M059J (cell line): ENCODE data around the gene HSD17B14. TPM values are rescaled to one million over a fixed set of nuclear protein-coding genes. Genes with fewer than 3 reads are reported as not detected.

ENCODE experiments used
- DNase-seq: peaks from one replicate; pipeline ENCODE4 v3.0.0-alpha.2; 2012; ENCODE audit warnings: low read depth
- total RNA-seq: library from RNA; depleted of rRNA; stranded (reverse); fragments of >200 nt; shearing (Covaris generic); gene quantifications from 2 replicates; pipeline ENCODE4 v1.2.3, GENCODE V29; 2014

HSD17B14 gene
- total RNA-seq, 1 experiment from 2014 or later, result 20.9 TPM

DNA sequence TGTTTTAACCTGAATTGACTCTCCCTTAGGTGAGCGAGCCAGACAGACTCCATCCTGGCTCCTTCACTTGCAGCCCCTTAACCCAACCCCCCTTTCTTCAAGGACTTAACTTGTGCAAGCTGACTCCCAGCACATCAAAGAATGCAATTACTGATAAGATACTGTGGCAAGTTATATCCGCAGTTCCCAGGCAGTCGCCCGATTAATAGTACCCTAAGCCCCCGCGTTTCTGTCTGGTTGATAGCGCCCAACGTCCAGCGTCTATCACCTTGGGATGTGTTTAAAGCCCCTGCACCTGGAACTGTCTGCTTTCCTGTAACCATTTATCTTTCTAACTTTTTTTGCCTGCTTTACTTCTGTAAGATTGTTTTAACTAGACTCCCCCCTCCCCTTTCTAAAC is 6.2 kb downstream of the HSD17B14 start:
- DNase-seq, result no peak

DNA sequence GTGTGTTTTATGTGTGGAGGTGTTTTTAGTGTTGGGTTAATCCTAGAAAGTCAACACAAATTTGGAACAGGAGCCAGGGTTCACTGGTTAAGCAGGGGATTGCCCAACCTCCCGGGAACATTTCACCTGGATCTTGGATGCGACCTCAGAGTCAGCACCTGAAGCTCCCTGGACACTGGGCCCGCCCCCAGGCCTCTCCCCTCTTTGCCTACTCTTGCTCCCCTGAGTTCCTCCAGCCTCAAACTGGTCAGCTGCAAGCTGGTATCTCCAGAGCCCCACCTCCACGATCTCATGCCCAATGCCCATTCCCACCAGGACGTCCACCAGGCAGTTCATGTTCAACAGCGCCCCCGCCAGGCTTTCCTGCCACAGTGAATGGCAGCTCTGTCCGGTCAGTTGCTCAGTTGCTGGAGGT is 9.7 kb downstream of the HSD17B14 start:
- peak; percentile 15 for DNase-seq

- DNase-seq, result no peak
Observed at GRCh38 chr19:48822514-48822913, 13.8 kb downstream of the HSD17B14 start.

DNA sequence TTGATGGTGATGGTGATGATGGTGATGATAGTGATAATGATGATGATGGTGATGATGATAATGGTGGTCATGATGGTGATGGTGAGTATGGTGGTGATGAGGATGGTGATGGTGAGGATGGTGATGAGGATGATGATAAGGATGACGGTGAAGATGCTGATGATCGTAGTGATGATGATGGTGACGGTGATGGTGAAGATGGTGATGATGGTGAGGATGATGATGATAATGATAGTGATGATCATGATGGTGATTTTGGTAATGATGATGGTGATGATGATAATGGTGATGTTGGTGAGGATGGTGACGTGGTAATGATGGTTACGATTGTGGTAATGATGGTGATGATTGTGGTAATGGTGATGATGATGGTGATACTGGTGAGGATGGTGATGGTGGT is 14.7 kb downstream of the HSD17B14 start:
- DNase-seq, result no peak

DNA sequence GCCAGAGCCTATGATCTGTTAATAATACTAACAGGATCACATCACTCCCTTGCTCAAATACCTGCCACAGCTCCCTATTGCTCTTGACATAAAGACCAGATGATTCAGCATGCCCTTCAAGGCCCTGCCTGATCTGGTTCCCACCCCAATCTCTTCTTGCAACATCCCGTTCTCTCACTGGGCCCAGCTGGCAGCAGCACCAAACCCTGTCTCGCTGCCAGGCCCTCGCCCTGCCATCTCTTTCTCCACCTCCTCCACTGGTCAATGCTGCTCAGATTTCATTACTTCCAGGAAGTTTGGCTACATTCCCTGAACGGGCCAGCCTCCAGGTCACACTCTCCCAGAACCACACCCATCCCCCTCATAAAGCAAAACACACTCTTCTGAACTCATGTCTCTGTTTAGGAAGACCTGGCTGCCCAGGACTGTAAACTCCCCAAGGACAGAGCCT is 16.9 kb downstream of the HSD17B14 start:
- peak; percentile 95 for DNase-seq

DNA sequence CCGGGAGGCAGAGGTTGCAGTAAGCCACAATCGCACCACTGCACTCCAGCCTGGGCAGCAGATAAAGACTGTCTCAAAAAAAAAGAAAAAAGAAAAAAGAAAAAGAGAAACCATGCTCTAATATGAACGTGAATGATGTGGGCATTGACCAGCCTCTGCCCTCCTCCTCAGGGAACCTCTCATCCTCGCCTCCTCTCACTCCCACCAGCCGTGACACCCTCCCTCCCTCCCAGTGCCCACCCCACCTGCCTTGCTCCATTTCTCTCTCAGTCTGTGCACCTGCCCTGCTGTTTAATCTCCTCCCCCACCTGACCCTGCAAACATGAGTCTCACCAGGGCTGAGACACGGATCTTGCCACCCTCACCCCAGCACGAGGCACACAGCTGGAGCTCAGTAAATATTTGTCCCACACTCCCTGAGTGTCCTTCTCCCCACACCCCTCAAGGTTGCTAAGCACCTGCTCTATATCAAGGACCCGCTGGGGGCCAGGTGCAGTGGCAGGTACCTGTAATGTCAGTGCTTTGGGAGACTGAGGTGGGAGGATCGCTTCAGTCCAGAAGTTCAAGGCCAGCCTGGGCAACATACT is 18.0 kb downstream of the HSD17B14 start:
- DNase-seq, result no peak

GRCh38 chr19:48817585-48818124 is 18.6 kb downstream of the HSD17B14 start:
- DNase-seq, result no peak

DNA sequence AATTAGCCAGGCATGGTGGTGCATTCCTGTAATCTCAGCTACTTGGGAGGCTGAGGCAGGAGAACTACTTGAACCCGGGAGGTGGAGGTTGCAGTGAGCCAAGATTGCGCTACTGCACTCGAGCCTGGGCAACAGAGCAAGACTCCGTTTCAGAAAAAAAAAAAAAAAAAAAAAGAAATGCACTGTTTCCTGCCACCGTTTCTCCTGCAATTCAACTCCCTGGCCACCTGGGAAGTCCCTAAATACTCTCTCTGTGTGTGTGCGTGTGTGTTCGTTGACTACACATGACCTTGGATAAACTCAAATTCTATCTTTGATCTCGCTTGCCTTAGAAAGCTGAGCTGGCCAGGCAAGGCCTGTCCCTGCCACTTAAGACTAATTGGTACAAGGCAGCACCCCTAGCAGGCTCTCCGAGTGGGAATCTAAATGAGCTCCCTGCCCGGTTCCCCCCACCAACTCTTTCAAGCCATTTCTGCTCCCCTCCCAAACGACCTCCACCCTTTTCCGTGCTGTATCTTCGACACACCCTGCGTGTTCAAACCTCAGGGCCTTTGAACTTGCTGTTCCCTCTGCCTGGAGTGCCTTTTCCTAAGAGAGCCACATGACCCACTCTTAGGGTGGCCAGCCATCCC is 20.3 kb downstream of the HSD17B14 start:
- peak; percentile 69 for DNase-seq

DNA sequence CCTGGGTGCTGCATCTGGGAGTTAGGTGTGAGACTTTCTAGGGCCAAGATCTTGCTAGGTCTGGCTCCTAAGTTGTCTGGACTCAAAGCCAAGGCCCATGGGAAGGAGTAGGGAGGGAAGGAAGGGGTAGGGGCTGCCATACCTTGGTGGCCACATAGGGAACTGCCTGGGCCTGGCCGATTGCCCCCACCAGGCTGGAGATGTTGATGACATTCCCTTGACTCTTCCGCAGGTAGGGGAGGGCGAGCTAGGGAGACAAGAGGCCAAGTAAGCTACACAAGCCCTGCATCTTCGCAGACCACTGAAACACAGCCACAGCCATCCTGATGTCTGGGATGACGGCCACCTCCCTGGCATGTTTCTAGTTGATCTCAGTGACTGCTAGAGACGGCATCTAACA is 21.4 kb downstream of the HSD17B14 start:
- no peak for DNase-seq

DNA sequence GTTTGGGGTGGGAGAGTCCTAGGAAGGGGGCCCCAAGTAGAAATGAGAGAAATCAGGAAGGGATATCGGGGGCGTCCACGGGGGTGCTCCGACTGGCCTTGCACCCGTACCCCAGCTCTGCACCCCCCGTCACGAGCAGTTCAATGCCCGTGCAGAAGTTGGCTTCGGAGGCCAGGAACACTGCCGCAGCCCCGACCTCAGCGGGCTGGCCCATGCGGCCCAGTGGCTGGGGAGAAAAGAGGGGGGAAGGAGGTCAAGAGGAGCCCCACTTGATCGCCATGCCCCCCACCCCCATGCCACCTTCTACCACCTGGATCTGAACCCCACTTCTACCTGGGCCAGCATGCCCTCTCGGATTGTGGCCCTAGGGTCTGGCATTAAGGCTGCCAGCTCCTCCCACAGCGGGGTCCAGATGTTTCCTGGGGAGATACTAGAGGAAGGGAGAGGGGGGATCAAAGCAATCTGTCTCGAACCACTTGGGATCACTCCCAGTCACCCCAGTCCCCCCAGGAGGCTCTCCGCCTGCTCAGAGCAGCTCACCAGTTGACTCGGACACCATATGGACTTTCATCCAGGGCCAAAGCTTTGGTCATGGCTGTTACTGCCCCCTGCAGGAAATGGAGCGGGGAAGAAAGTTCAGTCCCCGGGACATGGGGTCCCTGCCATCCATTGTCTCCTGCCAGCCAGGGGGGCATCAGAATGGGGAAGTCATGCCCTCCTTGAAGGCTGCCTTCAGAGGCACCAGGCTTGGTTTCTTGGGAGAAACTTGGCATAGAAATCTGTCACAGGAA is 23.0 kb downstream of the HSD17B14 start:
- DNase-seq, result no peak

DNA sequence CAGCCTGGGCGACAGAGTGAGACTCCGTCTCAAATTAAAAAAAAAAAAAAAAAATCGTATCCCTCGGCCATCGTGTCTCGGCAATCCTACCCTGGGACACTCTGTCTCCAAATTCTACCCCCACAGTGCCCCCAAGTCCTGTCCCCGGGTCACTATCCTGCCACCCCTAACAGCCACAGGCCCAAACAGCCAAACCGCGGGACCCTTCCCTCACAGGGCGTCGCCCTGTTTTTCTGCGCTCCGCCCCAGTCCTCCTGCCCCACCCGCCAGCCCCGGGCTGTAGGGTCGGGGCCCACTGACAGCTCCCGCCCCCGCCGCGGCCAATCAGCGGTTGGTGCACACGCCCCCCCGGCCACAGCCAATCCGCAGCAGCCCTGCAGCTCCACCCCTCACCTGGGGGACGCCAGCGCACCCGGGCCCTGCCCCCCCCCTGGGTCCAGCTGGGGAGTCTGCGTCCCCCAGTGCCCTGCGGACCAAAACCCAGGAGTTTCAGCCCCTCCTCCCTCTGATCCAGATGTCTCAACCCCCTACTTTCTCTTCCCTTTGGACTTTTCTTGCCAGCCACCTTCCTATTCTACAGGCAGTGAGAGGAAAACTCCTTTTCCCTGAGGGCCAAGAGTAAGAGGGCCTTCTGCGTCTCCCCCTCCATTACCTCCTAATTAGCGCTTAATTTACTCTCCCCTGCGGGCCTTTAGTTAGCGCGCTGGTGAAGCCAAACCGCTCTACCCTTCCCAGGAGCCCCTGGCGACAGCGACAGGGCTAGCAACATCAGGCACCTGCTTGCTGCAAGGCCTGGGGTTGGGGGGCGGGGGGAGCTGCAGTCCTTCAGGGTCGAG is 24.0 kb downstream of the HSD17B14 start:
- DNase-seq, result peak; percentile 56

DNA sequence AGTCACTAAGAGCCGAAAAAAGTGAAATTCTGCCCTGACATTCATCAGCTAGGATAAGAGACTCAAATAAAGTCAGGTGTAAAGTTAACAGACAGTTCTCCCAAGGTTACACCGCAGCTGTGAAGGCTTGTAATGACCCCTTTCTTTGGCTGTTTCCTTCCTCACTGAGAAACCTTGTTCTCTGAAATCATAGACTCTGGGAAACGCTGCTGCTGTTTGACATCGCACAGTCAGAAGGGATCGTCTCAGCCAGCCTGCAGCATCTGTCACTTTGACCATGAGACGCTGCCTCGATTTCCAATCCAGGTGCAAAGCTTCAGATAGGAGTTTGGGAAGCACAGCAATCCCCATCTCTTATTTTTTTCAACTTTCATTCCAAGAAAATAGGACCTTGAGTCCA is 26.1 kb downstream of the HSD17B14 start:
- no peak for DNase-seq

DNA sequence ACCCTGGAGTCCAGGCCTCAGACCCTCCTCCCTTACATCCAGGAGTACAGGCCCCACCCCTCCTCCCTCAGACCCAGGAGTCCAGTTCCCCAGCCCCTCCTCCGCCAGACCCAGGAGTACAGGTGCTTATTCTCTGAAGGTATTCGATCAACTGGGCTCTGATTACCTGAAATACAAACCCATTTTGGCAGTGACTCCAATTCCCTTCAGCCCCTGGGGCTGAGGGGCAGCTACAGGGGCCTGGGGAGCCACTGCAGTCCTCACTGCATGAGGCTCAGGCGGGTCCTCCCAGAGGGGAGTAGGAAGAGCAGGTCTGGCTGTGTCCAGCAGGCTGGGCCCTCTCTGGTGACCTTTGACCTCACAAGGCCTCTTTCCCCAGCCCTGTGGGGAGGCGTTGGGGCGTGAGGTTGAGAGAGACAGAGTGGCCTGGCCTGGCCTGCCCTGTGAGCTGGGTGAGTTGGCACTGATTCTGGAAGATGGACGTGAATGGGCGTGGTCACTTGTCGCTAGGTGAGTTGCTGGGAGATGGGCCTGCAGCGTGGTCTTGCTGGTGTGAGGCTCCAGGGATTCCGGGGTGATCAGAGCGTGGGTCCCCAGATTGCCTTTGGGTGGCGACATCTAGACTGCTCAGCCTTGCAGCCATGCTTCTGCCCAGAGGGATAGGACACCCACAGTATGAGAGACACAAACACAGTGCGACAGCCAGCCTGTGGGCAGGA is 28.5 kb downstream of the HSD17B14 start:
- no peak for DNase-seq

DNA sequence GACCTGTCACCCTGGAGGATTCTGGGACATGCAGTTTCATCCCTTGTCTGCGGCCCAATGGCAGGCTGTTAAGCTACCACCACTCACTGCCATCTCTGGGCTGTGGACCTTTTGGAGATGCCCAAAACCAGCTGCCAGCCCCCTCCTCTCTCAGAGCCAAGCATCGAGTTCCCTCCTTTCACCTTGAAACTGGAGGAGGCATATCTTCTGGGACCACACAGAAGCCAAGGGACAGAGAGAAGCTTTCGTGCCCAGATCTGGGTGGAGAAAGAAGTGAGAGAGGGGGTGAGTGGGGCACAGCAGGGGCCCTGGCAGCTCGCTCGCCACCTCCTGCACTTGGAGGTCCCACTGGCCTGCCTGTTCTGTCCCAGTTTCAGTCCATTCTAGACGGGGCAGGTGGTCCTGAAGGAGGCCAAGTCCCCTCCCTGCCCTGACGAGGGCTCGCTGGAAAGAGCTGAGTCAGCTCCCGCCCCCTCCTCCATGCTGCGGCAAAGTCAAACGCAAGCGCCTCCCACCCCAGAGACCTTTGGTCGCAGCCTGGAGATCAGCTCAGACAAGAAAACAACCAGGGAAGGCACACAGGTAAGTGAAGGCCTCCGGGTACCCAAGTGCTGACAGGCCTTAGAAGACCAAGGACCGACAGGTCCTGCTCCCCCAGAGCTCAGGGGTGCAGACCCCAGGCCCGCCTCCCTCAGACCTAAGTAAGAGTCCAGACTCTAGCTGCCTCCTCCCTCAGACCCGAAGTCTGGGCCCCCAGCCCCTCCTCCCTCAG is 29.3 kb downstream of the HSD17B14 start:
- DNase-seq, result no peak

DNA sequence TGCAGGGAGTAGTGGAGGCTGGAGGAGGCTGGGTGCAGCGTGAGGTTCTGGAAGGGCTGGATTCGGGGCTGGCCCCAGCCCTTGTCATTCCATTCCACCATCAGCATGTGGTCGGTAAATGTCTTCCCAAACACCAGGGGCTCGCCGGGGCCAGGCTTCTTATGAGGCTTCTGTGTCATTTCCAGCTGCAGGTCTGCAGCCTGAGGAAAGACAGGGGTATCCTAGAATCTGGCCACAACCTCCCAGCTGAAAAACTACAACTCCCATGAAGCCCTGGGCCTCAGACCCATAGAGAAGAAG is 29.8 kb downstream of the HSD17B14 start:
- peak; percentile 64 for DNase-seq

DNA sequence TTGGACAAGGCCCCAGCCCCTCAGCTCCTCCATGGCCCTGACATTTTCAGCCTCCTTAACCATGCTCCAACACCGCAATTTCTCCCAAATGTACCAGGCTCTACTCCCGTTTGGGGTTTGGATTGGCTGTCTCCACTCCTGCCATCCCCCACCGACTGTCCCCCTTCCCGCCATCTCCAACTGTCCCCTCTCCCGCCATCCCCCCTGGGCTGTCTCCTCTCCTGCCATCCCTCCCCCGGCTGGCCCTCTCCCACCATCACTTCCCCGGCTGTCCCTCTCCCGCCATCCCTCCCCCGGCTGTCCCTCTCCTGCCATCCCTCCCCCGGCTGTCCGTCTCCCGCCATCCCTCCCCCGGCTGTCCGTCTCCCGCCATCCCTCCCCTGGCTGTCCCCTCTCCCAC is 30.8 kb downstream of the HSD17B14 start:
- no peak for DNase-seq

DNA sequence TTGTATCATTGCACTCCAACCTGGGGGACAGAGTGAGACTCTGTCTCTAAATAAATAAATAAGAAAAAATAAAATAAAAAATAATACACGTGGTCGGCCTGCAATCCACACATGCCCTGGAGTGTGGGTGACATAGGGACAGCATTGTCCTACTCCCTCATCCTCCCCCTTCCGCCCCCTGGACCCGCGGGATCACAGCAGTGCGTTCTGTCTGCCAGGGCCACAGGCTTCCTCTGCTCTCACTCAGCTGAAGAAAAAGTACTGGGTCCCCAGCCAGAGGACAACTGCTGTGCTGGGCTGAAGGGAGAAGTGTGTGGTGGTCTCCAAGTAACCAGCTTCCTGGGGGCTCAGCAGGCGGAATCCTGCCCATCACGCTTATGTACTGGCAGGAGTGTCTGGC is 31.8 kb downstream of the HSD17B14 start:
- DNase-seq, result no peak

DNA sequence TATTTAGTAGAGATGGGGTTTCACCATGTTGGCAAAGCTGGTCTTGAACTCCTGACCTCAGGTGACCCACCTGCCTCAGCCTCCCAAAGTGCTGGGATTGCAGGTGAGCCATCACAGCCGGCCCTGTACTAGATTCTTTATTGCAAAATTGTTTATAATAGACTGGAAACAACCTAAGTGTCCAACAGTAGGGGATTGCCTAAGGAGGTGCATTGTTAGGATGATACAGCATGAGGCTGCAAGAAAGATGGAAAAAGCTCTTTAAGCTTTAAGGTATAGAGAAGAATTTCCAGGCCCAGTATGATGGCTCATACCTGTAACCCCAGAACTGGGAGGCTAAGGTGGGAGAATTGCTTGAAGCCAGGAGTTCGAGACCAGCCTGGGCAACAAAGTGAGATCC is 33.7 kb downstream of the HSD17B14 start:
- DNase-seq, result no peak

DNA sequence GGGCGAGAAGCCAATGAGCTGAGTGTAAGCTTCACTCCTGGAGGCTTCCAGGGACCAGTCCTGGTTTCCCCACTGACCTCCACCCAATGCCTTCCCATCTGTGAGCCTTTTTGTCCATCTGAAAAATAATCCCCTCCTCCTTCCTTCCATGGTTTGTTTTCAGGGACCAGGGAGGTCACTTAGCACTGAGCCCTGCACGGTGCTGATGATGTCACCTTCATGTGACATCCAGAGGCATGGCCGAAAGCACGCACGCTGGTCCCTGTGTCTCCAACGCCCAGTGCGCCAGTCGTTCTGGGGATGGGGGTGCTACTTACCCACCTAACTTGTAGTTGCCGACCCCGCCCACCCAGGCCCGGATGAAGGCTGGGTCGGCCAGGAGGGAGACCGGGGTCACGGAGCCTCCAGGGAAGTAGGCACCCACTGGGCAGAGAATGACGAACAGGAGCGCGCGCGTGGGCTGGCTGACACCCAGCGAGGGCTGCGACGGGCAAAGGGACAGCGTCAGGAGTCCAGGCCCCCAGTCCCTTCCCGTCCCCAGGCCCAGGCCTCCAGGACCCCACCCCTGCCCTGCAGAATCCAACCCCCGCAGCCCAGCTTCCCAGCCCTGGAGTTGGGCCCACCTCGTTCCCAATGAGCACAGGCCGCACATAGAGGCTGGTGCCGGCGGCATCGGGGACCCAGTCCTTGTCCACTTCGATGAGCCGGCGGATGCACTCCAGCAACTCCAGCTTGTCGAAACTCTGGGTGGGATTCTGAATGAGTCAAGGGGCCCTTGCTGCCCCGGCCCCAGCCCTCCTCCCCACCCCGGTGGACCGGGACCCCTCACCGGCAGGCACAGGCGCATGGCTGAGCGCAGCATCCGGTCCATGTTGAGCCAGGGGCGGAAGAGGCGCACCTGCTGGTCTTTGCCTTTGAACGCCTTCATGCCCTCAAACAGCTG is 36.7 kb downstream of the HSD17B14 start:
- no peak for DNase-seq
